ENCODE data around the gene ZNF492. TPM values are rescaled to one million over a fixed set of nuclear protein-coding genes. Genes with fewer than 3 reads are reported as not detected.
"Not testable (repeated sequence)": the region's sequence is repeated elsewhere in the genome, so short reads cannot be mapped to it uniquely, and the experiment has no call there.

ZNF492 gene
- total RNA-seq, 1 donor from 2014 or later, result 0.29 TPM

DNA sequence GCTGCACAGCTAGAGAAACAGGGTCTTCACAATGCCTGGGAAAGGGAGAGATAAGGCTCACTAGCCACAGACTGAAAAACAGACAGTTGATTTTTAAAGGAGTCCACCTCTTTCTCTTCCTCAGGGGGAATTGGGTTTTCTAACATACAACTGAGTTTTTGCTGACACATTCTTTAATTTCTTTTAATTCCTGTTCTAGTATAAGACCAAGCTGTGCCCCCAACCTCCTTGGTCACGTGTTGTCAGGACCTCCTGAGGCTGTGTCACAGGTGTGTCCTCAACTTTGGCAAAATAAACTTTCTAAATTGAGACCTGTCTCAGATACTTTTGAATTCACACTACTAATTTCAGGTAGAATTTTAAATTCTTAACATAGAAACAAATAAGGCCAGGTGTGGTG is 12.1 kb upstream of the ZNF492 start:
- Mint-ChIP-seq H3K27me3 (ENCODE audit: insufficient read depth) (no peaks in the 10 kb centered on the region), H3K4me1 (ENCODE audit: low read depth) (no peaks in the 10 kb centered on the region), H3K27ac (no peak overlapping the region), H3K9me3 (peaks cover 33% of the 10 kb centered on the region), H3K4me3 (no peak overlapping the region), H3K36me3 (ENCODE audit: low read depth) (no peaks in the 10 kb centered on the region)
- intact Hi-C loops (cut with micrococcal nuclease), result no loop called here
- DNase-seq (ENCODE audit: low spot score), result no peak

DNA sequence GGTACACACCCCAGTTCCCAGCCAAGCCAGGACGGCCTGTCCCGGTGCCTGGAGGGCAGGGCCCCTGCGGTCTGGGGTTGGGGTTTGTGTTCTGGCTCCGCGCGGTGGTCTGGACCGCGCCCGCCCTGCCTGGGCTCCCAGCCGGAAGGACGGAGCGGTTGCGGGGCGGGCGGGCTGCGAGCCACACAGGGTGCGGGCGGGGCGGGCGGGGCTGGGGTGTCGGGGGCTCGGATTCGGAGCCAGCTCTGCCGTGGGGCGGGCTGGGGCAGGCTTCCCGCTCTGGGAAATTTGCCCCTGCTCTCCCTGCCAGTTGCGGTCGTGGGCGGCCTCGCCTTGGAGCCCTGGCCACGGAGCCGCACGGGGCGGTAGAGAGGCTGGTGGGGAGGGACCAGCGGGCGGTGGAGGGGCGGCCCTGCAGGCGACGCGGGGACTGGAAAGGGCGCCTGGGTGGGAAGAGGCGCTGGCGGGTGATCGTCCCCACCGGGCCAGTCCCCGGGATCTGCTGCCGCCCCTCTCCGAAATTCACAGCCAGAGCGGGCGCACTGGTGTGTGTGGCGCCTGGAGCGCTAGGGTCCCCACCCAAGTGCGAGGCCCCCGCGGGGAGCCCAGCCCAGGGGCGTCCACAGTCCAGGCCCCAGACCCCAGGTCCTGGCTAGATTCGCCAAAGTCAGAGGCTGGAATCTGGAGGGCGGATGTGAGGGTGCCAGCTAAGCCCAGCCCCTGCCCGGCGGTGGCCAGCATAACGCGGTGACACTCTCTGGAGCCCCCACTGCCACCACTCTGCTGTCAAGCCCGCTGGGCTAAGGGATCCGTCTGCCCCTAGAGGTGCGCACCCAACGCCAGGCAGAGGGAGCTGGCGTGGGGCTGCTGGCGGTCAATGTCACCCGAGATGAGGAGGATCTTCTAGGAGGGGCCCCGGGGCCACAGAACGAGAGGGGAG is 11.0 kb upstream of the ZNF492 start:
- no peaks in the 10 kb centered on the region for H3K27me3 Mint-ChIP-seq (ENCODE audit: insufficient read depth)
- DNase-seq (ENCODE audit: low spot score), result no peak
- intact Hi-C loops (cut with micrococcal nuclease), result no loop called here
- H3K4me3 Mint-ChIP-seq, result no peak overlapping the region
- no peaks in the 10 kb centered on the region for H3K36me3 Mint-ChIP-seq (ENCODE audit: low read depth)
- H3K27ac Mint-ChIP-seq, result no peak overlapping the region
- H3K9me3 Mint-ChIP-seq, result peaks cover 38% of the 10 kb centered on the region
- no peaks in the 10 kb centered on the region for H3K4me1 Mint-ChIP-seq (ENCODE audit: low read depth)

DNA sequence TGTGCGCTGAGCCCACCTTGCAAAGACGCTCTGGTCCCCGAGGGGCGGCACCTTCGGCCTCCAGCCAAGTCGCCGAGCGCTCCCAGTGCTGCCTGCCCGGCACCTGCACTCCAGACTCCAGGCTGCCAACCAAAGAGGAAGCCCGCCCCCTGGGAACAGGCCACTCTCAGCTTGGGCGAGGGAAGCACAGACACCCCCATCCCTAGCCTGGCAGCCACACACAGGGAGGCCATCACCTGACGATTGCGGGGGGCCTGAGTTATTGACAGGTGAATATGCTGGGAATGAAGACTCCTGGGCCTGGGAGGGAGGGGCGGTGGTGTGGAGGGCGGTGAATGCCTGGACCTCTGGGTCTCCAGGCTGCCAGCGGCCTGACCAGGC is 10.3 kb upstream of the ZNF492 start:
- peaks cover 40% of the 10 kb centered on the region for H3K9me3 Mint-ChIP-seq
- H3K36me3 Mint-ChIP-seq (ENCODE audit: low read depth), result no peaks in the 10 kb centered on the region
- no peak overlapping the region for H3K27ac Mint-ChIP-seq
- H3K27me3 Mint-ChIP-seq (ENCODE audit: insufficient read depth), result no peaks in the 10 kb centered on the region
- intact Hi-C loops (cut with micrococcal nuclease), result no loop called here
- DNase-seq (ENCODE audit: low spot score), result no peak
- H3K4me1 Mint-ChIP-seq (ENCODE audit: low read depth), result no peaks in the 10 kb centered on the region
- no peak overlapping the region for H3K4me3 Mint-ChIP-seq

GRCh38 chr19:22625266-22626035 is 8.7 kb upstream of the ZNF492 start:
- H3K27ac Mint-ChIP-seq, result no peak overlapping the region
- DNase-seq (ENCODE audit: low spot score), result no peak
- no peaks in the 10 kb centered on the region for H3K4me1 Mint-ChIP-seq (ENCODE audit: low read depth)
- H3K27me3 Mint-ChIP-seq (ENCODE audit: insufficient read depth), result no peaks in the 10 kb centered on the region
- no peaks in the 10 kb centered on the region for H3K36me3 Mint-ChIP-seq (ENCODE audit: low read depth)
- H3K4me3 Mint-ChIP-seq, result no peak overlapping the region
- intact Hi-C loops (cut with micrococcal nuclease), result no loop called here
- peaks cover 40% of the 10 kb centered on the region for H3K9me3 Mint-ChIP-seq

DNA sequence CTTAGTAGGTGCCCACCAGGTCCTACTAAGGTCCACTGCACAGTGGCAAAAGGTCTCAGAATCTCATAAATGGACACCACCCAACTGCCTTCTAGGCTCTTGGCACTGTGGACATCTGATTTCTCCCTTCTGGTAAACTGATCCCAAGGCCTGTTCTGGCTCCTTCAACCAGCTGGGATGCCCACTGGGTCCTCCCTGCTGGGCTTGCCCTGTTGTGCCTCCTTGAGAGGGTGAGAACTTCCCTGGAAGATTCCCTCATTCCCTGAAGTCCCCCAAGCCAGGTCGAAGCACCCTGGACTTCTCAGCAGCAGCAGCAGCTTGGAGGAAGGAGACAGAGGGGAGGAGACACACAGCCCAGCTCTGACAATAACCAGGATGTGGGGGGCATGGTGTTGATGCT is 6.6 kb upstream of the ZNF492 start:
- no peak overlapping the region for H3K27ac Mint-ChIP-seq
- no peaks in the 10 kb centered on the region for H3K4me1 Mint-ChIP-seq (ENCODE audit: low read depth)
- no peaks in the 10 kb centered on the region for H3K27me3 Mint-ChIP-seq (ENCODE audit: insufficient read depth)
- intact Hi-C loops (cut with micrococcal nuclease), result no loop called here
- H3K36me3 Mint-ChIP-seq (ENCODE audit: low read depth), result no peaks in the 10 kb centered on the region
- no peak overlapping the region for H3K4me3 Mint-ChIP-seq
- no peak for DNase-seq (ENCODE audit: low spot score)
- H3K9me3 Mint-ChIP-seq, result peaks cover 29% of the 10 kb centered on the region

- Mint-ChIP-seq H3K36me3 (ENCODE audit: low read depth) (no peaks in the 10 kb centered on the region), H3K27me3 (ENCODE audit: insufficient read depth) (no peaks in the 10 kb centered on the region), H3K4me3 (no peak overlapping the region), H3K27ac (no peak overlapping the region), H3K4me1 (ENCODE audit: low read depth) (no peaks in the 10 kb centered on the region), H3K9me3 (peaks cover 29% of the 10 kb centered on the region)
- no peak for DNase-seq (ENCODE audit: low spot score)
- intact Hi-C loops (cut with micrococcal nuclease), result no loop called here
These were observed 5.7 kb upstream of the ZNF492 start for GRCh38 chr19:22628401-22628800.

DNA sequence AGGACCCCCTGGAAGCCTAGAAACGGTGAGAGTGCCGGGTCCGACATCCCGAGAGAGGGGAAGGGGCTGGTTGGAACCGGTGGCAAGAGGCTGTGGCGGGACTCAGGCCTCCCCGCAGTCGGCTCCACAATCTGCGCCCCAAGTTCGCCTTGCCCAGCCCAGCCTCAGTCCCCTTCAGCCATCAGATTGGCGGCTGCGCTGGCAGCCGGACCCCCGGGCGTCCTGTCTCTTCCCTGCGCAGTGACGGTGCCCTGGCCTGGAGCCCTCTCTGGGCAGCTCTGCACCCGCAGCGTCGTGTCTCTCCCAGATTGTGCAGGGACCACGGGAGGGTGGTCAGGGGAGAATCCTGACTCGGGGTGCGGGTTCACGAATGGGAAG is 315 bp downstream of the ZNF492 start:
- H3K9me3 Mint-ChIP-seq, result peaks cover 18% of the 10 kb centered on the region
- no peak overlapping the region for H3K27ac Mint-ChIP-seq
- H3K36me3 Mint-ChIP-seq (ENCODE audit: low read depth), result no peaks in the 10 kb centered on the region
- no peaks in the 10 kb centered on the region for H3K27me3 Mint-ChIP-seq (ENCODE audit: insufficient read depth)
- no peak for DNase-seq (ENCODE audit: low spot score)
- no peaks in the 10 kb centered on the region for H3K4me1 Mint-ChIP-seq (ENCODE audit: low read depth)
- intact Hi-C loops (cut with micrococcal nuclease), result no loop called here
- peak overlapping the region; percentile 53 for H3K4me3 Mint-ChIP-seq

DNA sequence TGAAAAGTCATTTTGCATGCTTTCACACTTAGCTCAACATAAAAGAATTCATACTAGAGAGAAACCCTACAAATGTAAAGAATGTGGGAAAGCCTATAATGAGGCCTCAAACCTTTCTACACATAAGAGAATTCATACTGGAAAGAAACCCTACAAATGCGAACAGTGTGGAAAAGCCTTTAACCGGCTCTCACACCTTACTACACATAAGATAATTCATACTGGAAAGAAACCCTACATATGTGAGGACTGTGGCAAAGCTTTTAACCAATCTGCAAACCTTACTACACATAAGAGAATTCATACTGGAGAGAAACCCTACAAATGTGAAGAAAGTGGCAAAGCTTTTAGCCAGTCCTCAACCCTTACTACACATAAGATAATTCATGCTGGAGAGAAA is 51.4 kb downstream of the ZNF492 start:
- not testable (repeated sequence) for DNase-seq (ENCODE audit: low spot score); H3K36me3 Mint-ChIP-seq (ENCODE audit: low read depth)

GRCh38 chr19:22702661-22703060 is 68.5 kb downstream of the ZNF492 start:
- H3K4me1 Mint-ChIP-seq (ENCODE audit: low read depth); H3K4me3 Mint-ChIP-seq; intact Hi-C loops (cut with micrococcal nuclease); H3K27me3 Mint-ChIP-seq (ENCODE audit: insufficient read depth); DNase-seq (ENCODE audit: low spot score); H3K27ac Mint-ChIP-seq; H3K36me3 Mint-ChIP-seq (ENCODE audit: low read depth): not testable (repeated sequence)
- peaks cover 29% of the 10 kb centered on the region for H3K9me3 Mint-ChIP-seq

More for the DNA sequence above, 51.4 kb downstream of the ZNF492 start:
- H3K27me3 Mint-ChIP-seq (ENCODE audit: insufficient read depth); H3K4me1 Mint-ChIP-seq (ENCODE audit: low read depth); H3K27ac Mint-ChIP-seq; intact Hi-C loops (cut with micrococcal nuclease); H3K4me3 Mint-ChIP-seq: not testable (repeated sequence)
- H3K9me3 Mint-ChIP-seq, result peaks cover 37% of the 10 kb centered on the region

GRCh38 chr19:22703096-22703495 is 69.0 kb downstream of the ZNF492 start:
- H3K9me3 Mint-ChIP-seq, result peaks cover 27% of the 10 kb centered on the region
- H3K36me3 Mint-ChIP-seq (ENCODE audit: low read depth); H3K4me3 Mint-ChIP-seq; intact Hi-C loops (cut with micrococcal nuclease); DNase-seq (ENCODE audit: low spot score); H3K27ac Mint-ChIP-seq; H3K4me1 Mint-ChIP-seq (ENCODE audit: low read depth); H3K27me3 Mint-ChIP-seq (ENCODE audit: insufficient read depth): not testable (repeated sequence)

- Mint-ChIP-seq H3K36me3 (ENCODE audit: low read depth) (no peaks in the 10 kb centered on the region), H3K27ac (no peak overlapping the region), H3K4me3 (no peak overlapping the region), H3K4me1 (ENCODE audit: low read depth) (no peaks in the 10 kb centered on the region), H3K9me3 (peaks cover 28% of the 10 kb centered on the region), H3K27me3 (ENCODE audit: insufficient read depth) (no peaks in the 10 kb centered on the region)
- intact Hi-C loops (cut with micrococcal nuclease), result no loop called here
- DNase-seq (ENCODE audit: low spot score), result no peak
These were observed 74.9 kb downstream of the ZNF492 start for GRCh38 chr19:22708983-22709382.
